ENCODE results near the gene HORMAD2. TPM values are rescaled to one million over a fixed set of nuclear protein-coding genes. Genes with fewer than 3 reads are reported as not detected.
"Not testable (repeated sequence)": the region's sequence is repeated elsewhere in the genome, so short reads cannot be mapped to it uniquely, and the experiment has no call there.

HORMAD2 gene
- total RNA-seq, 3 donors from 2014 or later: not detected

GRCh38 chr22:30196880-30197336, 116.6 kb downstream of the HORMAD2 start:
- TF ChIP-seq CTCF (IDR thresholded peaks at IDR 0.05): no peak
- TF ChIP-seq POLR2A (IDR thresholded peaks at IDR 0.05): no peak
- TF ChIP-seq POLR2AphosphoS5 (IDR thresholded peaks at IDR 0.05): no peak
- H3K36me3 ChIP-seq: no peaks in the 10 kb centered on the region
- no peak overlapping the region for H3K4me3 ChIP-seq
- no peaks in the 10 kb centered on the region for H3K27me3 ChIP-seq
- no peaks in the 10 kb centered on the region for H3K9me3 ChIP-seq
- no peaks in the 10 kb centered on the region for H3K4me1 ChIP-seq
- intact Hi-C loops (cut with DNase I; ENCODE audit: low total_unique reads): no loop called here
- H3K27ac ChIP-seq: peak overlapping the region; percentile 94
- no peak for DNase-seq (ENCODE audit: low spot score in 2 of 2)

- no peak overlapping the region for H3K4me3 ChIP-seq
- H3K27ac ChIP-seq: peak overlapping the region; percentile 94
- TF ChIP-seq POLR2AphosphoS5 (IDR thresholded peaks at IDR 0.05) (no peak), POLR2A (IDR thresholded peaks at IDR 0.05) (no peak), CTCF (IDR thresholded peaks at IDR 0.05) (no peak)
- intact Hi-C loops (cut with DNase I; ENCODE audit: low total_unique reads): no loop called here
- no peak for DNase-seq (ENCODE audit: low spot score in 2 of 2)
- H3K36me3 ChIP-seq: no peaks in the 10 kb centered on the region
- H3K27me3 ChIP-seq: no peaks in the 10 kb centered on the region
- H3K4me1 ChIP-seq: no peaks in the 10 kb centered on the region
- no peaks in the 10 kb centered on the region for H3K9me3 ChIP-seq
Measured at GRCh38 chr22:30197389-30197788, 117.1 kb downstream of the HORMAD2 start.

GRCh38 chr22:30198152-30198825, 118.0 kb downstream of the HORMAD2 start:
- no peaks in the 10 kb centered on the region for H3K9me3 ChIP-seq
- no peak overlapping the region for H3K4me3 ChIP-seq
- H3K4me1 ChIP-seq: no peaks in the 10 kb centered on the region
- no peaks in the 10 kb centered on the region for H3K27me3 ChIP-seq
- intact Hi-C loops (cut with DNase I; ENCODE audit: low total_unique reads): no loop called here
- no peaks in the 10 kb centered on the region for H3K36me3 ChIP-seq
- no peak for DNase-seq (ENCODE audit: low spot score in 2 of 2)
- H3K27ac ChIP-seq: no peak overlapping the region
- TF ChIP-seq POLR2A (IDR thresholded peaks at IDR 0.05): no peak
- TF ChIP-seq POLR2AphosphoS5 (IDR thresholded peaks at IDR 0.05): no peak
- no peak for TF ChIP-seq CTCF (IDR thresholded peaks at IDR 0.05)

- no peak for DNase-seq (ENCODE audit: low spot score in 2 of 2)
- Histone ChIP-seq H3K9me3 (no peaks in the 10 kb centered on the region), H3K27ac (no peak overlapping the region), H3K4me3 (no peak overlapping the region), H3K4me1 (peaks cover 0 to 2% of the 10 kb centered on the region in 2 donors), H3K36me3 (no peaks in the 10 kb centered on the region), H3K27me3 (no peaks in the 10 kb centered on the region)
- intact Hi-C loops (cut with DNase I; ENCODE audit: low total_unique reads): no loop called here
- TF ChIP-seq CTCF (IDR thresholded peaks at IDR 0.05) (no peak), POLR2AphosphoS5 (IDR thresholded peaks at IDR 0.05) (no peak), POLR2A (IDR thresholded peaks at IDR 0.05) (no peak)
Measured at GRCh38 chr22:30198921-30199320, 118.7 kb downstream of the HORMAD2 start.

- H3K27me3 ChIP-seq; H3K9me3 ChIP-seq; H3K36me3 ChIP-seq; DNase-seq (ENCODE audit: low spot score in 2 of 2); H3K27ac ChIP-seq; intact Hi-C loops (cut with DNase I; ENCODE audit: low total_unique reads); H3K4me3 ChIP-seq: not testable (repeated sequence)
- peaks cover 6 to 17% of the 10 kb centered on the region in 2 donors for H3K4me1 ChIP-seq
Measured at GRCh38 chr22:30200905-30201304, 120.6 kb downstream of the HORMAD2 start.
